ENCODE results near the gene SULT1C3. TPM values are rescaled to one million over a fixed set of nuclear protein-coding genes. Genes with fewer than 3 reads are reported as not detected.

Gene SULT1C3
- total and polyA plus RNA-seq, 3 donors from 2014 or later = not detected

GRCh38 chr2:108200569-108200968, 39.2 kb upstream of the SULT1C3 start:
- Histone ChIP-seq H3K36me3 (ENCODE audit: low read depth, missing control alignments) (no peaks in the 10 kb centered on the region), H3K4me1 (no peaks in the 10 kb centered on the region), H3K9me3 (no peaks in the 10 kb centered on the region), H3K27ac (no peak overlapping the region), H3K4me3 (no peak overlapping the region), H3K27me3 (no peaks in the 10 kb centered on the region)
- TF ChIP-seq POLR2A (IDR thresholded peaks at IDR 0.05) = no peak
- no peak for TF ChIP-seq CTCF (IDR thresholded peaks at IDR 0.05)
- 52 to 75% methylated on average over 7 of the region's 7 CpGs for WGBS, 2 donors
- intact Hi-C loops (cut with DNase I; ENCODE audit: low total_unique reads) = no loop called here
- DNase-seq = no peak

DNA sequence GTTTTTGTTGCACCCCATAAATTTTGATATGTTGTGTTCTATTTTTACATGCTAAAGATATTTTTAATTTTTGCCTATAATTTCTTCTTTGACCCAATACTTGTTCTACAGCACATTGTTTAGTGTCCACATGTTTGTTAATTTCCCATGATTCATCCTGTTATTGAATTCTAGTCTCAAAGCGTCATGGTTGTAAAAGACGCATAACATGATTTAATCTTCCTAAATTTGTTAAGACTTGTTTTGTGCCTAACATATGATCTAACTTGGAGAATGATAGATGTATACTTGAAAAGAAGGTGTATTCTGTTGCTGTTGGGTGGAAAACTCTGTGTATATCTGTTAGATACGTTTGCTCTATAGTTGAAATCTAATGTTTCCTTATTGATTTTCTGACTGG, 27.1 kb upstream of the SULT1C3 start:
- H3K9me3 ChIP-seq = no peaks in the 10 kb centered on the region
- no peaks in the 10 kb centered on the region for H3K27me3 ChIP-seq
- no peak overlapping the region for H3K4me3 ChIP-seq
- H3K4me1 ChIP-seq = no peaks in the 10 kb centered on the region
- TF ChIP-seq POLR2A (IDR thresholded peaks at IDR 0.05) = no peak
- TF ChIP-seq CTCF (IDR thresholded peaks at IDR 0.05) = no peak
- no peak for DNase-seq
- H3K36me3 ChIP-seq (ENCODE audit: low read depth, missing control alignments) = no peaks in the 10 kb centered on the region
- no peak overlapping the region for H3K27ac ChIP-seq
- intact Hi-C loops (cut with DNase I; ENCODE audit: low total_unique reads) = no loop called here
- WGBS, 2 donors = 88 to 92% methylated on average over 3 of the region's 3 CpGs

DNA sequence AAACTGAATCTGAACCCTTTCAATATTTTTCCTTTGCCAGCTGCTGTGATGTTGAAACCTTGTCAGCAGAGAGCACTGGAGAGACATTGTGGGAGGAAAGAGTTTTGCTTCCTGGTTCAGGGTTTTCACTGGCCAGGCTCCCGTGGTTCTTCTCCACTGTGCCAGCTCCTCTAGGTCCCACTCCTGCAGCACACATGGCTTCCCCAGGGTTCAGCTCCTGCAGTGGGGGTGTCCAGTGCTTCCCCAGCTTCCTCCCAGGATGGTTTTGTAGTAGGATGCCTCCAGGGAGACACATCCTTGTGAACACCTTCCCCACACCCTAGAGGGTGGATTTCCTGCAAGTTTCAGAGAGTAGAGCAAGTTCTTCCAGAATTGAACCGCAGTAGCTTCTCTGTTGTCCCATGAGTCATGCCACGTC, 24.0 kb upstream of the SULT1C3 start:
- Histone ChIP-seq H3K36me3 (ENCODE audit: low read depth, missing control alignments) (no peaks in the 10 kb centered on the region), H3K9me3 (no peaks in the 10 kb centered on the region), H3K4me3 (no peak overlapping the region), H3K27me3 (no peaks in the 10 kb centered on the region), H3K4me1 (no peaks in the 10 kb centered on the region), H3K27ac (no peak overlapping the region)
- no peak for DNase-seq
- TF ChIP-seq CTCF (IDR thresholded peaks at IDR 0.05) (no peak), POLR2A (IDR thresholded peaks at IDR 0.05) (no peak)
- 49 to 59% methylated on average over 3 of the region's 3 CpGs for WGBS, 2 donors
- intact Hi-C loops (cut with DNase I; ENCODE audit: low total_unique reads) = no loop called here

GRCh38 chr2:108217211-108217610, 22.6 kb upstream of the SULT1C3 start:
- WGBS, 2 donors = 84 to 86% methylated on average over 2 of the region's 2 CpGs
- intact Hi-C loops (cut with DNase I; ENCODE audit: low total_unique reads) = no loop called here
- Histone ChIP-seq H3K9me3 (no peaks in the 10 kb centered on the region), H3K36me3 (ENCODE audit: low read depth, missing control alignments) (no peaks in the 10 kb centered on the region), H3K27ac (no peak overlapping the region), H3K4me3 (no peak overlapping the region), H3K4me1 (no peaks in the 10 kb centered on the region), H3K27me3 (no peaks in the 10 kb centered on the region)
- no peak for TF ChIP-seq CTCF (IDR thresholded peaks at IDR 0.05)
- no peak for TF ChIP-seq POLR2A (IDR thresholded peaks at IDR 0.05)
- DNase-seq = no peak

- H3K9me3 ChIP-seq = no peaks in the 10 kb centered on the region
- no peak overlapping the region for H3K27ac ChIP-seq
- no peak for TF ChIP-seq POLR2A (IDR thresholded peaks at IDR 0.05)
- no peak for TF ChIP-seq CTCF (IDR thresholded peaks at IDR 0.05)
- intact Hi-C loops (cut with DNase I; ENCODE audit: low total_unique reads) = no loop called here
- 44 to 53% methylated on average over 3 of the region's 3 CpGs for WGBS, 2 donors
- no peak for DNase-seq
- no peaks in the 10 kb centered on the region for H3K36me3 ChIP-seq (ENCODE audit: low read depth, missing control alignments)
- H3K27me3 ChIP-seq = no peaks in the 10 kb centered on the region
- H3K4me1 ChIP-seq = no peaks in the 10 kb centered on the region
- no peak overlapping the region for H3K4me3 ChIP-seq
These were observed 20.1 kb upstream of the SULT1C3 start for GRCh38 chr2:108219688-108220087.

Data from testis (tissue), 3 donors.